HEK293T (cell line): ENCODE measurements around the gene PNRC1.

Experiments
- CTCF ChIA-PET: fragments of 350-600 bp; formaldehyde crosslinking; extraction: SDS; loops from one replicate; lab custom pipeline; 2021; ENCODE audit warnings: antibody characterized with exemption, inconsistent platforms; lab: Yijun Ruan, JAX
- POLR2A ChIA-PET: fragments of 350-600 bp; formaldehyde crosslinking; extraction: SDS; loops from one replicate; lab custom pipeline; 2020; ENCODE audit warnings: antibody characterized with exemption, inconsistent platforms; lab: Yijun Ruan, JAX
- DNase-seq: peaks from one replicate; pipeline ENCODE4 v3.0.0; 2012; ENCODE audit warnings: mixed read lengths; ENCODE audit errors: extremely low spot score
- ARNT ChIP-seq: fragments of 450-650 bp; IDR thresholded peaks from 2 replicates; pipeline ENCODE4 v1.6.1; 2017; ENCODE audit warnings: mild to moderate bottlenecking
- BHLHE40 ChIP-seq: fragments of 450-650 bp; IDR thresholded peaks from 2 replicates; pipeline ENCODE4 v1.6.1; 2016; ENCODE audit warnings: mild to moderate bottlenecking, moderate library complexity, borderline replicate concordance
- CTBP1 ChIP-seq: fragments of 450-650 bp; IDR thresholded peaks from 2 replicates; pipeline ENCODE4 v1.6.1; 2016; ENCODE audit warnings: borderline replicate concordance
- ELF4 ChIP-seq: fragments of 450-650 bp; IDR thresholded peaks from 2 replicates; pipeline ENCODE4 v1.6.1; 2017; ENCODE audit warnings: antibody characterized with exemption
- FOXA1 ChIP-seq: fragments of 450-650 bp; IDR thresholded peaks from 2 replicates; pipeline ENCODE4 v1.6.1; 2016; ENCODE audit warnings: mild to moderate bottlenecking
- FOXK2 ChIP-seq: fragments of 450-650 bp; IDR thresholded peaks from 2 replicates; pipeline ENCODE4 v1.6.1; 2016; ENCODE audit warnings: mild to moderate bottlenecking
- FOXM1 ChIP-seq: fragments of 450-650 bp; IDR thresholded peaks from 2 replicates; pipeline ENCODE4 v1.6.1; 2017; ENCODE audit warnings: mild to moderate bottlenecking, borderline replicate concordance
- HDGF ChIP-seq: fragments of 450-650 bp; IDR thresholded peaks from 2 replicates; pipeline ENCODE4 v1.6.1; 2017; ENCODE audit warnings: antibody characterized with exemption, borderline replicate concordance
- L3MBTL2 ChIP-seq: fragments of 450-650 bp; conservative IDR thresholded peaks from 2 replicates; pipeline ENCODE4 v1.6.1; 2016; ENCODE audit warnings: mild to moderate bottlenecking
- LEF1 ChIP-seq: fragments of 450-650 bp; IDR thresholded peaks from 2 replicates; pipeline ENCODE4 v1.6.1; 2017; ENCODE audit warnings: mild to moderate bottlenecking, borderline replicate concordance
- NFRKB ChIP-seq: fragments of 450-650 bp; IDR thresholded peaks from 2 replicates; pipeline ENCODE4 v1.6.1; 2016; ENCODE audit warnings: mild to moderate bottlenecking, moderate library complexity
- PKNOX1 ChIP-seq: fragments of 450-650 bp; IDR thresholded peaks from 2 replicates; pipeline ENCODE4 v1.6.1; 2016
- SP1 ChIP-seq: fragments of 450-650 bp; IDR thresholded peaks from 2 replicates; pipeline ENCODE4 v1.6.1; 2017
- SUZ12 ChIP-seq: fragments of 450-650 bp; IDR thresholded peaks from 2 replicates; pipeline ENCODE4 v1.6.1; 2016; ENCODE audit warnings: mild to moderate bottlenecking
- TARDBP ChIP-seq: fragments of 450-650 bp; IDR thresholded peaks from 2 replicates; pipeline ENCODE4 v1.6.1; 2016
- ZNF384 ChIP-seq: fragments of 450-650 bp; IDR thresholded peaks from 2 replicates; pipeline ENCODE4 v1.6.1; 2016

The PNRC1 gene

DNA sequence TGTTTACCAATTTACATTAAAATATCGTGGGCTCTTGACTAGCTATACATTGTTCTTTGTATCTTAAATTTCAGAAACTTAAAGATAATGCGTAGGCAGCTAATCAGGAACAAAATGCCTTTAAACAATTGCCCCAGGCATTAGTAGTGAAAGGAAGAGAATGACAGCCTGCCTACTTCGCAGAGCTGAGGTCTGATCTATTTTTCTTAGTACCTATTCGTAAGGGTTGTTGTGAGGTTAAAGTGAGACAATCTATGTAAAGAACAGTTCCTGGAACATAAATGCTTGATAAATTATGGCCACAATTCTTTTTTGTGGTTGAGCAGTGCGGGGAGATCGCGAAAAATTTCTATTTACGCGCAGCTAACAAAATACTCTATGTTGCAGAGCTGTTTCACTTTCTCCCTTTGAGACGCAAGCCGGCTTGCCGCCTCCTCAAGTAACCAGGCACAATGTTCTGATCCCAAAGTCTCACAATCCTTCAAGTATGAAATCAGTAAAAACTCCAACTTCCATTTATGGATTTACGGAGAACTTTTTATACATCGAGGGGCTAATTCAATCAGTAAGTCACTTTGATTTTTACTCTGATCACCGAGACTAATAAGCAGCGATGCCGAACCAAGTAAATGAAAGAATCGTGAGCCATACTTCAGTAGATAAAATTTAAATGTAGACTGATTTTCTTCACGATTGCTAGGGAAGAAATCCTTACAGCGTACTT is 878 bp upstream of the PNRC1 start:
- TF ChIP-seq PKNOX1 (no peak), FOXA1 (no peak), NFRKB (no peak), CTBP1 (no peak)
- peak; percentile 16 for DNase-seq
- ChIA-PET POLR2A (interaction anchor here (0.7 to 5.2 kb wide), 34 partner anchors 8 to 750 kb away, joined by 3 to 46 read pairs (median 4); partner anchors contain the start of genes CASP8AP2, PM20D2 and SRSF12), CTCF (interaction anchor here (0.6 to 2.9 kb wide), 7 partner anchors 13 to 374 kb away, joined by 3 to 20 read pairs (median 4); partner anchors contain the start of gene SRSF12)

DNA sequence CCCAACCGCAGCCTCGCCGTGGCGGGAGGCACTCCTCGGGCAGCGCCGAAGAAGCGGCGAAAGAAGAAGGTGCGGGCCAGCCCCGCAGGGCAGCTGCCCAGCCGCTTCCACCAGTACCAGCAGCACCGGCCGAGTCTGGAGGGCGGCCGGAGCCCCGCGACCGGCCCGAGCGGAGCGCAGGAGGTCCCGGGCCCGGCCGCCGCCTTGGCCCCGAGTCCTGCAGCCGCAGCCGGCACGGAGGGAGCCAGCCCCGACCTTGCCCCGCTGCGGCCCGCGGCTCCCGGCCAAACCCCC is 525 bp downstream of the PNRC1 start:
- no peak for TF ChIP-seq SP1
- no peak for TF ChIP-seq BHLHE40
- no peak for TF ChIP-seq FOXM1
- TF ChIP-seq L3MBTL2, result no peak
- TF ChIP-seq TARDBP, result no peak
- TF ChIP-seq FOXK2, result no peak
- TF ChIP-seq HDGF, result no peak
- TF ChIP-seq FOXA1, result no peak
- TF ChIP-seq CTBP1, result no peak
- TF ChIP-seq NFRKB, result no peak
- TF ChIP-seq ARNT, result no peak
- TF ChIP-seq LEF1, result no peak
- TF ChIP-seq PKNOX1, result no peak
- TF ChIP-seq SUZ12, result no peak
- TF ChIP-seq ZNF384, result no peak
- TF ChIP-seq ELF4, result no peak
- no peak for DNase-seq
- CTCF ChIA-PET, result interaction anchor here (1.8 kb wide), 1 partner anchor 98 kb away, joined by 14 read pairs; no protein-coding TSS in a partner anchor
- POLR2A ChIA-PET, result interaction anchor here (0.6 to 5.2 kb wide), 19 partner anchors 11 to 335 kb away, joined by 3 to 46 read pairs (median 5); partner anchors contain the start of genes PM20D2 and SRSF12

GRCh38 chr6:89081423-89082322 is 1.1 kb downstream of the PNRC1 start:
- peak; percentile 94 for TF ChIP-seq ARNT
- peak; percentile 14; the same call in 1 of the 2 replicates for TF ChIP-seq FOXM1
- TF ChIP-seq L3MBTL2, result no peak; the same call in 1 of the 2 replicates
- ChIA-PET CTCF (interaction anchor here (1.8 kb wide), 1 partner anchor 98 kb away, joined by 14 read pairs; no protein-coding TSS in a partner anchor), POLR2A (interaction anchor here (0.6 to 5.2 kb wide), 15 partner anchors 12 to 334 kb away, joined by 3 to 46 read pairs (median 5); partner anchors contain the start of genes PM20D2 and SRSF12)

DNA sequence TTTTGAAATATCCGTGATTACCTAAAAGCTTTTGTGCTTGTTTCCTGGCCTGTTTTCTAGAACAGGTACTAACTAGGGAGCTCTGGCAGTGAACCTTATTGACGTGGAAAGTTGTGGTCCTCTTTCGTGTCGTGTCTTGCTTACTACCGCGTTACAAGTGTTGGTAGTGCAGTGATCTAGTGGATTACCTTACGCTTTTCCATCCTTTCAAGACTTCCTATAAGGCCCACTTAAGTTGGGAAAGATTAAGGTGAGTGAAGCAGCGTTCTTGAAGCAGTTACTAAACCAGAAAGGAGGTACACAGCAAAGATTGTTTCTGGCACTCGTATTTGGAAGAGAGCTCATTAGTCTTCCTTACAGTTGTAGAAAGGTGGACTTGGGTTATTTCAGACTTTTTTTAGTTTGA is 1.9 kb downstream of the PNRC1 start:
- POLR2A ChIA-PET, result interaction anchor here (0.7 to 5.2 kb wide), 14 partner anchors 9 to 110 kb away, joined by 3 to 46 read pairs (median 3); partner anchors contain the start of genes PM20D2 and SRSF12
- DNase-seq, result no peak
- TF ChIP-seq ARNT, result no peak
- no peak for TF ChIP-seq TARDBP
- no peak for TF ChIP-seq NFRKB
- no peak for TF ChIP-seq LEF1
- TF ChIP-seq ZNF384, result no peak
- no peak for TF ChIP-seq ELF4
- no peak for TF ChIP-seq SP1
- no peak for TF ChIP-seq FOXM1
- no peak for TF ChIP-seq BHLHE40
- CTCF ChIA-PET, result interaction anchor here (1.7 kb wide), 1 partner anchor 100 kb away, joined by 4 read pairs; no protein-coding TSS in a partner anchor

More at GRCh38 chr6:89081423-89082322, 1.1 kb downstream of the PNRC1 start:
- peak; percentile 87 for DNase-seq

- POLR2A ChIA-PET, result no interaction called here
- TF ChIP-seq FOXK2 (no peak), NFRKB (no peak), FOXM1 (no peak)
- no peak for DNase-seq
- CTCF ChIA-PET, result interaction anchor here (0.8 kb wide), 1 partner anchor 101 kb away, joined by 4 read pairs; no protein-coding TSS in a partner anchor
These were observed 4.0 kb downstream of the PNRC1 start for GRCh38 chr6:89084542-89084941.

DNA sequence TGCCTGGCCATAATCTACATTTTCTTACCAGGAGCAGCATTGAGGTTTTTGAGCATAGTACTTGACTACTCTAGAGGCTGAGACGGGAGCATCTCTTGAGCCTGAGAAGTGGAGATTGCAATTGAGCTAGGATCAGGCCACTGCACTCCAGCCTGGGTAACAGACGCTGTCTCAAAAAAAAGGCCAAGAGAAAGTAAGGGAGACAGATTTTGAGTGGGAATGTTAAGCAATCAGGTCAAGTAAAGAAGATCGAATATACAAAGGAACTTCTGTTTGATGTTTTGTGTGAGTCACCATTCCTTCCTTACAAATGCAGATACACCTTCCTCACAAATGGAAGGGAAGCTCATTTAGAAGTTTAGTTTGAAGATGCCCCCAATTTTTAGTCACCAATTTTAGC is 4.4 kb downstream of the PNRC1 start:
- CTCF ChIA-PET, result no interaction called here
- TF ChIP-seq SP1 (no peak), CTBP1 (no peak), SUZ12 (no peak)
- no peak for DNase-seq
- POLR2A ChIA-PET, result interaction anchor here (1.1 kb wide), 1 partner anchor 61 kb away, joined by 4 read pairs; the partner anchor contains the start of gene PM20D2
